Fibroblast of lung (primary cell): ENCODE results near the gene LRIT1.

Experiments used
- EZH2 ChIP-seq: IDR thresholded peaks from 2 replicates; pipeline ENCODE4 v1.5.1; 2012; ENCODE audit warnings: low read length, control low read depth, mild to moderate bottlenecking; ENCODE audit errors: missing control alignments
- TF ChIP-seq, protein P1 (sequence below), 2 donors: IDR thresholded peaks in 1 of 2; conservative IDR thresholded peaks in 1 of 2; 1 replicate in 1 of 2; 2 replicates in 1 of 2; pipeline ENCODE4 v1.5.1; 2011 to 2012; ENCODE audit warnings: low read length in 2 of 2, control low read depth in 1 of 2, inconsistent platforms in 1 of 2, low read depth in 1 of 2, mild to moderate bottlenecking in 1 of 2

DNA sequence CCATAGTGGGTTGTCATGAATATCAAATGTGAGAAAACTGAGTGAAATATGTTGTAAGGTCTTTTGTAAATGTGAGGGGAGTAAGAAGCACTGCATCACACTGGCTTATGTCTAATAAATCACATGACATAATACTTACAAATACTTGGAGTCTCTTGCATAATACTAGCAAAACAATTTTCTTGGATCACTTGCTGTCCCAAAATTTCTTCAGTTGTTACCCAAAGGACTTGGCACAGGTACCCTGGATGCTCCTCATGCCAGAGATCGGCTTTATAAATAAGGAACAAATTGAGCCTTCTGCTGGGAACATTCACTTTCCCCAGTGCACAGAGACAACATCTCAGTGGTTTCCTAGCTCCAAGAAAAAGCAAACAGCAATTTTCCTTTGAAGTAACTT is 11.0 kb downstream of the LRIT1 start:
- TF ChIP-seq, protein P1, sequence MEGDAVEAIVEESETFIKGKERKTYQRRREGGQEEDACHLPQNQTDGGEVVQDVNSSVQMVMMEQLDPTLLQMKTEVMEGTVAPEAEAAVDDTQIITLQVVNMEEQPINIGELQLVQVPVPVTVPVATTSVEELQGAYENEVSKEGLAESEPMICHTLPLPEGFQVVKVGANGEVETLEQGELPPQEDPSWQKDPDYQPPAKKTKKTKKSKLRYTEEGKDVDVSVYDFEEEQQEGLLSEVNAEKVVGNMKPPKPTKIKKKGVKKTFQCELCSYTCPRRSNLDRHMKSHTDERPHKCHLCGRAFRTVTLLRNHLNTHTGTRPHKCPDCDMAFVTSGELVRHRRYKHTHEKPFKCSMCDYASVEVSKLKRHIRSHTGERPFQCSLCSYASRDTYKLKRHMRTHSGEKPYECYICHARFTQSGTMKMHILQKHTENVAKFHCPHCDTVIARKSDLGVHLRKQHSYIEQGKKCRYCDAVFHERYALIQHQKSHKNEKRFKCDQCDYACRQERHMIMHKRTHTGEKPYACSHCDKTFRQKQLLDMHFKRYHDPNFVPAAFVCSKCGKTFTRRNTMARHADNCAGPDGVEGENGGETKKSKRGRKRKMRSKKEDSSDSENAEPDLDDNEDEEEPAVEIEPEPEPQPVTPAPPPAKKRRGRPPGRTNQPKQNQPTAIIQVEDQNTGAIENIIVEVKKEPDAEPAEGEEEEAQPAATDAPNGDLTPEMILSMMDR (conservative IDR thresholded peaks at IDR 0.05 in 1 of 2, IDR thresholded peaks at IDR 0.05 in 1 of 2; ENCODE audit: low read depth in 1 of 2, low read length in 2 of 2): no peak
- TF ChIP-seq EZH2: no peak
